GM18868 (cell line): ENCODE results near the gene RETREG2.

Source experiments
- ATAC-seq: cut with Tn5 transposase; IDR thresholded peaks from one replicate; pipeline ENCODE4 v1.9.1; 2021; ENCODE audit warnings: mild to moderate bottlenecking, moderate library complexity; ENCODE audit not compliant: unreplicated experiment

The RETREG2 gene, protein sequence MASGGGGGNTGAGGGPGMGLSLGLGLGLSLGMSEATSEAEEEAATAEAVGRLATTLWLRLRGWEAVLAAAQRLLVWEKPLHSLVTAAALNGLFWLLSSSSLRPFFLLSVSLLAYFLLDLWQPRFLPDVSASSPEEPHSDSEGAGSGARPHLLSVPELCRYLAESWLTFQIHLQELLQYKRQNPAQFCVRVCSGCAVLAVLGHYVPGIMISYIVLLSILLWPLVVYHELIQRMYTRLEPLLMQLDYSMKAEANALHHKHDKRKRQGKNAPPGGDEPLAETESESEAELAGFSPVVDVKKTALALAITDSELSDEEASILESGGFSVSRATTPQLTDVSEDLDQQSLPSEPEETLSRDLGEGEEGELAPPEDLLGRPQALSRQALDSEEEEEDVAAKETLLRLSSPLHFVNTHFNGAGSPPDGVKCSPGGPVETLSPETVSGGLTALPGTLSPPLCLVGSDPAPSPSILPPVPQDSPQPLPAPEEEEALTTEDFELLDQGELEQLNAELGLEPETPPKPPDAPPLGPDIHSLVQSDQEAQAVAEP

DNA sequence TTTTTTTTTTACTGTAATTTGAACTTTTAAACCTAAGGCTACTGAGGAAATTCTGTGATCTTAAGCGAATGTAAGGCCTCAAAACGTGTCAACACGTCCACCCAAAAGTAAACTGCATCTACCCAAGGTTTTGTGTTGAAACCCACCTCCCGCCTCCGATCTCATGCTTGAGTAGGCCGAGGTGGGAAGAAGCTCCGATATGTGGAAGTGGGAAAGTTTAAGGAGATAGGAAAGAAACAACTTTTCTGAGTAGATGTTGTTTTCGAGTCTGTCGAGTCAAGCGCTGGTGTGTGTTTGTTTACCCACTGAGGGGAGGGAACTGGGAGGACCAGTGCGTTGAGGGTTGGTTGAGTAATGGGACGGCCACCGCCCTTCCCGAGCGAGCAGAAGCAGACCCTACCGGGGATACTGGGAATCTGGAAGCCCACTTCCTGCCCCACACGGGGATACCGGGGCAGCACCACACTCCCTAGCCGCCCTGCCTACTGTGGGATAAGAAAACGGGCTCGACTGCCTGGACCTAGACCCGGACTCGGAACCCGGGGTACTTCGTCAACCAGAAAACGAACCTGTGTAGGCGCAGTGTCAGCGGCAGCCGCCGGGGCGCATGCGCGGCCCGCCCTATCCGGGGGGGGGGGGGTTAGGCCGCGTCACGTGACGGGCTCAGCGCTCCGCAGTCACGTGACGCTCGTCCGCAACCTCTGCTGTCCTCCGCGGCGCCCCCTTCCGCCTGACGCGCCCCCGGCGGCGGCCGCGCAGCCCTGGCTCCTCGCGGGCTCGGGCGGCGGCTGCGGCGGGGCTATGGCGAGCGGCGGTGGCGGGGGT lies at the start of gene RETREG2:
Gene RETREG2, plus strand, starts transcription at position 724 of the 825 bp plus-strand sequence. Its CDS starts 78 bp downstream, at position 802.
- ATAC-seq, result peak; percentile 45

DNA sequence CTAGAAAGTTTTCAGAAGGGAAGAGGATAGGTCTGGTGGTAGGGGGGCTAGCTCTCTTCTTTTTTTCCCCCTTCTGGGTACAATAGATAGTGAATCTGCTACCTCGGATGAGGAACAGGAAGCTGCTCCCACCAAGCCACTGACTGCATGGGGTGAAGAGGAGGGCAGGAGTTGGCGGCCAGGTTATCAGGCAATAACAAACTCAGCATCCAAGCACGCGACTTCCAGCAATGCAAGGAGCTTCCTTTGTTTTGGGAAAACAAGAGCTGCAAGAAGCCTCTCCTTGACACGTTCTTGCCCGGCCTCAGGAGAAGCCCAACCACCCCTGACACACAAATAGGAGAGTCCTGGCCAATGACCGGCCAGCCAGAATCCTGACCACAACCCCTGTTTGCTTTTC lies 49.7 kb upstream of the RETREG2 start:
- no peak for ATAC-seq

- no peak for ATAC-seq
These were observed 48.5 kb upstream of the RETREG2 start for GRCh38 chr2:219129589-219129988.

DNA sequence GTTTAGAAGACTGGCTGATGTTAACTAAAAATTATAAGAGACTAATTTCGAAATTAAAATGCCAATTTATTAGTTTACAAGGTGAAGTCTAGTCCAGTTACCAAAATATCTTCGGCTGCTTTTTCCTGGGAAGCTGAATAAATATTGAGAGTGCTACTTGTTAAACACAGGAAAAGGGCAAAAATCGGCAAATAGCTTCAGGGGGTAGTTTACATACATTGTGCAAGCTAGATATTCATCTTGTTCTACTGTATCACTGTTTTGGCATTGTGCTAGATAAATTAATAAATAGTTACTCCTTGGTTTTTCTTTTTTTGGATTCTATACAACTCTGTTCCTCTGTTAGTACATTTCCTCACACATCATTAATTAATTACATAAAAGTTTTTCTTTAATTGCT lies 46.7 kb upstream of the RETREG2 start:
- ATAC-seq, result no peak

DNA sequence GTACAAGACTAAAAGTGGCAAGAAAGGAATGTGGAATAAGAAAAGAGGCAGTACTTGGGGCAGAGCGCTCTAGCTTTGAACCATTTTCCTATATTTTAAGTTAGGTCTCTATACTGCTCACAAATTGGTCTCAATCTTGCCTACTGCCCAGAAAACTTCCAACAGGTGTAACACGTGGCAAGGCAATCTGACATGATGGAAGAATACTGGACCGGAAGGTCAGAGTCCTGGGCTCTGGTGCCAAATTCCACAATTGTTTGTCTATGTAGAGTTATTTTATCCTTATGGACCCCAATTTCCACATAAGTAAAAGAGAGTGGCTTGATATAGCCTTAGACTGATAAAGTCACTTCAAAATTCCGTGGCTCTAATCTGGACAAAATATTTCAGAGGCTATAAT lies 46.3 kb upstream of the RETREG2 start:
- no peak for ATAC-seq

GRCh38 chr2:219133976-219134375 lies 44.1 kb upstream of the RETREG2 start:
- ATAC-seq, result no peak

GRCh38 chr2:219140722-219141121 lies 37.4 kb upstream of the RETREG2 start:
- ATAC-seq, result no peak

DNA sequence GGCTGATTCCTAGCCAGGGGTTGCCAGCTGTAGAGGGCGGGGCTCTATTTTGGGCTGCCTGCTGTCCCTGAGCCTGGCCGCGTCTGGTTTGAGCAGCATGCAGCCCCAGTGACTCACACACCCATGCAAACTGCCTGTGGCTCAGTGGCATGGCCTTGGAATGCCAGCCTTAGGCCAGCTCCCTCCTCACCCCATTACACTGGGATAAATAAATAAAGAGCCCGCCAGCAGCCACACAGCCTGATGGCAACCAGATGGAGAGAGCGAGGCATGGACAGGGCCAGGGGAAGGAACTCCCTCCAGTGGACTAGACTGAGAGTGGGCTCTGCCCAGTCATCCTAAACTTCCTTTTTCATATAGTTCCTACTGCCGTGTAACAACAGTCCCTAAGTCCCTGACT lies 35.7 kb upstream of the RETREG2 start:
- no peak for ATAC-seq

DNA sequence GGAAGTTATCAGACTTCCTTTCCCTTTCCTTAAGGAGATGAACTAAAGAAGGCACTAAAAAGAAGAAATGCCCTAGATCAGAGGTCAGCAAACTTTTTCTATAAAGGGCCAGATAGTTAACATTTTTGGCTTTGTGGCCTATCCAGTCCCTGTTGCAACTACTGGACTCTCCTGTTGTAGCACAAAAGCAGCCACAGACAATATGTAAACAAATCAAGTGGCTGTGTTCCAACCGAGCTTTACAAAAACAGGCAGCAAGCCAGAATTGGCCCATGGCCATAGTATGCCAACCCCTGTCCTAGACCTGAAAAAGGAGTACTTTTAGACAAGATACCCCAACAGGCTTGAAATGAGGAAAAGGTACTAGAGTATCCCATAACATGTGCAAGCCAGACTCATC lies 28.4 kb upstream of the RETREG2 start:
- no peak for ATAC-seq

- ATAC-seq, result no peak
These were observed 22.9 kb upstream of the RETREG2 start for GRCh38 chr2:219155054-219155644.

GRCh38 chr2:219157396-219157795 lies 20.7 kb upstream of the RETREG2 start:
- ATAC-seq, result no peak

GRCh38 chr2:219158025-219158424 lies 20.1 kb upstream of the RETREG2 start:
- ATAC-seq, result no peak

- ATAC-seq, result no peak
These were observed 19.5 kb upstream of the RETREG2 start for GRCh38 chr2:219158586-219158985.

GRCh38 chr2:219159771-219160185 lies 18.3 kb upstream of the RETREG2 start:
- ATAC-seq, result peak; percentile 1

GRCh38 chr2:219160186-219161017 lies 17.7 kb upstream of the RETREG2 start, which contains the start of gene NHEJ1:
Gene NHEJ1, minus strand, starts transcription at chr2:219160815. Its CDS starts 2,453 bp downstream, at chr2:219158362.
- ATAC-seq, result peak; percentile 84

- no peak for ATAC-seq
These were observed 17.0 kb upstream of the RETREG2 start for GRCh38 chr2:219161097-219161496.

- no peak for ATAC-seq
These were observed 14.9 kb upstream of the RETREG2 start for GRCh38 chr2:219163156-219163555.

DNA sequence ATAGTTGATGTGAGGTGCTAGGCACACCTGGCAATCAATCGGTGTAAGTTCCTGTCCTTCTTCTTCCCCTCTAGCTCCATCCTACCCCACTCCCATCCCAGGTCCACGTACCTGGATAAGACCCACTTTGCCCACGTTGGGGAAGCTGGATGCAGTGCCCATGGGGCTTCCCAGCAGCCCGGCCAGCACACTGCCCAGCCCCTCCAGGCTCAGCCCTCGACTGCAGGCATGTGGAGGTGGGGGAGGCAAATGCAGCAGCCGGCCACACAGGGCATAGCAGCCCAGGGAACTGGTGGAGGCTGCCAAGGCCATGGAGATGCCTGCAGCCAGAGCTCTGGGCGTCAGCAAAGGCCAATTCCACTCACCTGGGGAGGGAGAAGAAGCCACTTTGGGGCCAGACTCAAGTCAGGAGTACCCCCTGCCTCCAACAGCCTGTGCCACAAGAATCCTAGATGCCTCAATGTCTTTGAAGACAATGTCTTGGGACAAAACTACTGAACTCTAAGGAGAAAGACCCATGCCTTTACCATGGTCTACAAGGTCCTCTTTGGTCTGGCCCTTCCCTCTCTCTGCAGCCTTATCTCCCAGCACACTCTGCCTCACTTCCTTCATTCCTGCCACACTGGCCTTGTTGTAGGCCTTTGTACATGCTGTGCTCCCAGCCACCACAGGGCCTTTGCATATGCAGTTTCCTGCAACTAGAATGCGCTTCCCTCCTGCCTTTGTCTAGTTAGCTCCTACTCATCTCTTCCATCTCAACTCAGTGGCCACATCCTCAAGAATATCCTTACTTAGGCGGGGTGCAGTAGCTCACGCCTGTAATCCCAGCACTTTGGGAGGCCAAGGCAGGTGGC lies 12.8 kb upstream of the RETREG2 start:
- no peak for ATAC-seq

- ATAC-seq, result no peak
These were observed 10.1 kb upstream of the RETREG2 start for GRCh38 chr2:219167997-219168396.
